GM19238 (cell line): ENCODE measurements around the gene ZNF2.
"Not testable (repeated sequence)": the region's sequence is repeated elsewhere in the genome, so short reads cannot be mapped to it uniquely, and the experiment has no call there.

ENCODE experiments used
- DNase-seq: peaks from one replicate; pipeline ENCODE4 v3.0.0; 2011; ENCODE audit warnings: low spot score; ENCODE audit not compliant: insufficient read length

ZNF2 gene

DNA sequence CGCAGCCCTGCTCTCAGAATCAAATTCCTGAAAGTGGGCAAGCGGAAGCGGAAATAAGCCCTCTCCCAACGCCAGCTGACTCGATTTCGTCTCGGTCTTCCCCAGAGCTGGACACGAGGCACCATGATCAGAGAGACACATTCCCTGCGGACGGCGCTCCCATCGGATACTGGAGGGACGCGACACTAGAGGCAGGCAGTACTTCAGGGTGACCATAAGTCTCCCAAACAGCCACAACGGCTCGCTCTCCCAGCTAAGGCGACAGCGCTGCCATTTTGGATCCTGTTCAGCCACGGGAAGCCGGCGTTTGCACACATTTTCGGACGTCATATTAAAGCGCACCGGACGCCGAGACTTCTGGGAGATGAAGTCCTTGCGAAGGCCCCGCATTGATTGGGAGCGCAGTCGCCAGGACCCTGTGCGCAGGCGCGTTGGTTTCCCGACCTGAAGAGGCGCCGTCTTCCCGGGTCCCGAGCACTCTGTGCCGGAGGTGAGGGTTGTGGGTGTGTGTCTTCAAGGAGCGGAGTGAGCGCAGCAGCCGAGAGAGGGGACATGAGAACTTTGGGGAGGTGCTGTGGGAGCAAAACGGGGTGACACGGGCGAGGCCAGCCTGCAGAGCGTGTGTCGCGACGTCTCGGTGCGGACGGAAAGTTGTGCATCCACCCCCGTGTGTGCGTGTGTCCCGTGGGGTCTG lies at the start of gene ZNF2:
ZNF2 (plus strand) TSS at position 439 of the 694 bp plus-strand sequence. CDS start 10,418 bp downstream, outside the sequence.
- DNase-seq, result peak; percentile 98

DNA sequence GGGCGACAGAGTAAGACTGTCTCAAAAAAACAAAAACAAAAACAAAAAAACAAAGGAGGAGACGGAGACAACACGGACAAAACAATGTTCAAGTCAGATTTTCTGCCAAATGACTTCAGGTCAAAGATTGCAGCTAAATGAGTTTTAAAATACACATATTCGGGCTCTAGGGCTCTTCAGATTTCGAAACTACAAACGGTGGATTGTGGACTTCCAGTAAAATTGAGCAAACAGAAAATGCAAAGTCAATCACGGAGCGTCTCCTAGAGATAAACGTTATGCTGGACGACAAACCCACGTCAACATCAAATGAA lies 44.6 kb upstream of the ZNF2 start:
- no peak for DNase-seq

DNA sequence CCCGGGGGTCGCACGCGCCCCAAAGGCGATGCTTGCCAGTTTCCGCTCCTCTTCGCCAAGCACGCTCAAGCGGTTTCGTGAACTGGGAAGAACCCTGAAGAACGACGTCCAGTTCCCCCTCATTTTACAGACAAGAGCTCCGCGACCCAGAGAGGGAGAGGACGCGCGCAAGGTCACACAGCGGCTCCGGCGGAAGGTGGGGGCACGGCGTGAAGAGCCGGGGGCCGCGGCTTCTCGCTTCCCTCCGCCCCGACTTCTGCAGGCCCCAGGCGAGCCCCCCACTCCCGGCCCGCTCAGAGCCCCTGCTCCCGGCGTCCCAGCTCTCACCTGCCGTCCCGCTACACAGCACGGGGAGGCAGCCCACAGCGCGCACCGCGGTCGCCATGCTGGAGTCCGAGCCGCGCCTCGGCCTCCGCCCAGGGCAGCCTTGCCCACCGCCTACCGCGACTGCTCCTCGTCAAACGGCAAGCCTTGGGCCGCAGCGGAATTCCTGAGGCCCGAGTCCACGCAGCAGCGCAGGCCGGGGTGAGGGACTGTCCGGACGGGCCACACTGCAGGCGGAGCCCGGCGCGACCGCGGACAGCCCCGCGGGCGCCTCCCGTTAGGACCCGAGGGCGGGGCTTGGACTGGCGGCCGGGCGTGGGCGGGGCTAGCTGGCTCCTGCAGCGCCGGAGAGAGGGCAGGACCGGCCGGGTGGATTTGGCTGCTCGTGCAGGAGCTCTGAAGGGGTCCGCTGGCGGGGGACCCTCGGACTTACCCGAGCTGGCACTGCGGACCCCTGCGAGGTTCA lies 44.0 kb upstream of the ZNF2 start, which contains the start of gene MRPS5:
MRPS5 (minus strand) TSS at position 402 of the 790 bp plus-strand sequence; CDS start at position 385, 17 bp downstream.
- DNase-seq, result peak; percentile 93

DNA sequence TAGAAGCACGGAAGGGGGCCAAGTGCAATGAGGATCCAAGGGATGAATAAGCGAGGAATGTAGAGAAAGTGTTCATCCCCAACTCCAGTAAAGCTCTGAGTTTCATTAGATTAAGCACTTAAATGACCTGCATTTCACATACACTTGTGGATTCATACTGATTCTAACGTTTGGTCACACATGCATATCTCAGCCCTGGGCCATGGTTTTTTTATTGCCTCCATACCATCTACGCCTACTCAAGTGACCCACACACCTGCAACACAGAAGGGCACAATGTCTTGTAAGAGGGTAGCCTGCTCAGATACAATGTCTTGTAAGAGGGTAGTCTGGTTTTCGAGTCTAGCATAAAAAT lies 43.4 kb upstream of the ZNF2 start:
- DNase-seq, result no peak

DNA sequence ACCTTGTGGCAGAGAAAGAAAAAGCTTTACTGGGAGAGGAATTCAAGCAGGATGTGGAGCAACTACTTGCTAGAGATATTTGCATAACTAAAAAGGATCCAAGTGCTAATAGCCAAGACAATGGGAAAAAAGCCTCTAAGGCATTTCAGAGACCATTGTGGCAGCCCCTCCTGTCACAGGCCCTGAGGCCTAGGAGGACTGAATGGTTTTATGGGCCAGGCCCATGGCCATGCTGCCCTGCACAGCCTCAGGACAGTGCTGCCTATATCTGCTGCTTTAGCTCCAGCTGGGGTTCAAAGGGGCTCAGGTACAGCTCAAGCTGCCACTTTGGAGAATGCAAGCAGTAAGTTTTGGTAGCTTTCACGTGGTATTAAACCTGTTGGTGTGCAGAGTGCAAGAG lies 26.9 kb upstream of the ZNF2 start:
- DNase-seq, result no peak

DNA sequence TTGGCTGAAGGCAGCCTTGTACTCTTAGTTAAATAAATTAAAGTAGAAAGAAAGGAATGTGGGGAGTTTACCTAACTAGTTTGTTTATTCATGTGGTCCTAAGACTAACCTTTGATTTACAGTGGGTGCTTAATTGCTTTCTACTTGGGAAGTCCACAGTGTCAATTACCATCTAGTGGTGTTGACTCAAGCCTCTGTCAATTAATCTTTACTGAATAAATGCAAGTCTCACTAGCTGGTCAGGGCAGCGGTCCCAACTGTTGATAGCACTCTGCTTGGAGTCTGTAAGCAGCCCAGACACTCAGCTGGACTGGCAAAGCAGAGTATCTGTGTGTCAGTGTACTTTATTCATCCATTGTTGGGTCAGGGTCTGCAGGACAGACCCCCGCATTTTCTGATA lies 21.8 kb upstream of the ZNF2 start:
- DNase-seq, result no peak

DNA sequence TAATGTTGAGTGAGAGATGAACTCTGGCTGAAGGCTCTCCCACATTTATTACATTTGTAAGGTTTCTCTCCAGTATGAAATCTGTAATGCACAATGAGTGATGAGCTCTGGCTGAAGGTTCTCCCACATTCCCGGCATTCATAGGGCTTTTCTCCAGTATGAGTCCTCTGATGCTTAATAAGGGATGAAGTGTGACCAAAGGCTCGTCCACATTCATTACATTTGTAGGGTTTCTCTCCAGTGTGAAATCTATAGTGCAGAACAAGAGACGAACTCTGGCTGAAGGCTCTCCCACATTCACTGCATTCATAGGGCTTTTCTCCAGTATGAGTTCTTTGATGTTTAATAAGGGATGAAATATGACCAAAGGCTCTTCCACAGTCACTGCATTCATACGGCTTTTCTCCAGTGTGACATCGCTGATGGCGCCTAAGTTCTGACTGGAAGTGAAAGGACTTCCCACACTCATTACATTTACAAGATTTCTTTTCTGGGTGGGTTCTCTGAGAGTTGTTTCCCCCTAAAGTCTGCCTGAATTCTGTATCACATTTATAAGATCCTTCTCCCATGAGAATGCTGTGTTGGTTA lies 16.1 kb upstream of the ZNF2 start:
- no peak for DNase-seq

DNA sequence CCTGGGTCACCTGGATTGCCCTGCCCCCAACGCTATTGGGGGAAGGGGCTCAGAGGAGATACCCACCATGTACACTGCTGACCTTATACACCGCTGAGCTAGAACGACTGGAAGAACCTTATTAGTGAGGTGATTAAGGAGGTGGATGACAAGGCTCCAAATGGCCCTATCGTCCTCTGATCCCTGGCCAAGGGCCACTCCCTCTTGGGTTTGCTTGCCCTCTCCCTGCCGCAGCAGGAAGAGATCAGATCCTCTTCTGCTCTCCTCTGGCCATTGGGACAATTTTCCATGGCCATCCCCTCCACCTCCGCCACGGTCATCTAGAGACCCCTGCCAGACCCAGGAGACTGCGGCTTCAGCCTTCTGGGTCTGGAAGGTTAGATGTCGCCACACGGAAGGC lies 7.2 kb upstream of the ZNF2 start:
- DNase-seq, result no peak

DNA sequence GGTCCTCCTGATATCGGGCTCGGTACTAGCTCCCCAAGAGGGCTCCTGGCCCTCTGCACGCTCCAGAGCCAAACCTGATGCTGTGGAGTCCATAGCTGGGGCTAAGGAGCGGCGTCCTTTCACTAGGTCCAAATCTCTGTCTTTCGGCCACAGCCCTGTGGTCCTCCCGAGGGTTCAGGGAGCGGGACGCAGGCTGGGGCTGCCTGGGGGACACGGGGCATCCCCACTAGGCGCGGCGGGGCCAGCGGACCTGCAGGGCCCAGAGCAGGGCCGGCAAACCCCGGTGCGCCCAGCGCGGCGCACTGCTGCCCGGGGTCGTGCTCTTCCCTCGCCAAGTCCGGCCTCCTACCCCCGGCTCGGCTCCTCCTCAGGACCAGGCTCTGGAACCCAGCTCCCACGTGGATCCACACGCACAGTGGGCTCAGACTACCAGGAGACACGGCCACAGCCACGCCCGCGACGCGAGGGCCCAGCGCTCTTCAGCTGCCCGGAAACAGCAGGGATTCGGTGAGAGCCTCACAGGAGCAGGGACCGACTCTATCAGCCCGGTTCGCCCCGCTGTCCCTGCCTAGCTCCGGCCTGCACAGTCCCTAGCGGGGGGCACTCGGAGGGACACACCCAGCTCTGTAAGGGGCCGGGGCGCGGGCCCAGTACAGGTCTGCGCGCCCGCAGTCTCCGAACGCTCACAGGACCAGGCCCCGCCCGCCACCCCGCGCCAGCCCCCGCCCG lies 6.6 kb upstream of the ZNF2 start:
- DNase-seq, result peak; percentile 21

DNA sequence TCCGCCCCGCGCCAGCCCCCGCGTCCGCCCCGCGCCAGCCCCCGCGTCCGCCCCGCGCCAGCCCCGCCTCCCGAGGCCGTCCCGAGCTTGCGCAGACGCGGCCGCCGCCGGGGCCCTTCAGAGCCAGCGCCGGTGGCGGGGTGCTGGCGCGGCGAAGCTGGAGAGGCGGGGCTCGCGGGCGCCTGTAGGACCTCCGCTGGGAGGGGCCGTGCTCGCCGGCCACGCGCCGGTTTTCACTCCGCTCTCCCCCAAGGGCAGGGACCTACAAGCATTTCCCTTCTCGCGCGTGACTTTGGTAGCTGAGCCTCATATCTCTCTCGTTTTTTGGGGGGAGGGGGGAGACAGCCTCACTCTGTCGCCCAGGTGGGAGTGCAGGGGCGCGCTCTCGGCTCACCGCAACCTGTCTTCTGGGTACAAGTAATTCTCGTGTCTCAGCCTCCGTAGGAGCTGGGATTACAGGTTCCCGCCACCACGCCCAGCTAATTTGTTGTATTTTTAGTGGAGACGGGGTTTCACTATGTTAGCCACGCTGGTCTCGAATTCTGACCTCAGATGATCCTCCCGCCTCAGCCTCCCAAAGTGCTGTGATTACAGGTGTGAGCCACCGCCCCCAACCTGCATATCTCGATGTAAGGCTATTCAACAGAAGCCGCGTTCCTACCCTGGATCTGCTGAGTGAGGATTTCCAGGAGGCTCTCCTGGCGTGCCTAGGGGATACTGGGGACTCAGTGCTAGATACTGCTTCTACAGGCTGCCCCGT lies 5.7 kb upstream of the ZNF2 start, which contains the start of gene ZNF514:
ZNF514 (minus strand) TSS at position 159 of the 760 bp plus-strand sequence. CDS start 6,595 bp downstream, outside the sequence.
- peak; percentile 79 for DNase-seq

DNA sequence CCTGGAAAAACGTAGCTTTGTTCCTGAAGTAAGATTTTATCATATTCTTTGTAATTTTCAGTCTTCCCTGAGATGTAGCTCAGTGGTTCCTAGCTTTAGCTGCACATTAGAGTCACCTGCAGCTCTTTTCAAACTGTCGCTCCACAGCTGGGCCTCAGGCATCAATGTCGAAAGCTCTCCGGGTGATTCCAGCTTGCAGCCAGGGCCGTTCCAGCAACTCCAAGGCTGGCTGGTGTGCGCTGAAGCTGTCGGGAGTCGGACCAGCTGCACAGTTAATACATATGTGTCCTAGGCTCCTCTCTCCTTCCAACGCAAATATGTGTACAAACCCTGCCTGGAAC lies 609 bp upstream of the ZNF2 start:
- DNase-seq, result no peak

DNA sequence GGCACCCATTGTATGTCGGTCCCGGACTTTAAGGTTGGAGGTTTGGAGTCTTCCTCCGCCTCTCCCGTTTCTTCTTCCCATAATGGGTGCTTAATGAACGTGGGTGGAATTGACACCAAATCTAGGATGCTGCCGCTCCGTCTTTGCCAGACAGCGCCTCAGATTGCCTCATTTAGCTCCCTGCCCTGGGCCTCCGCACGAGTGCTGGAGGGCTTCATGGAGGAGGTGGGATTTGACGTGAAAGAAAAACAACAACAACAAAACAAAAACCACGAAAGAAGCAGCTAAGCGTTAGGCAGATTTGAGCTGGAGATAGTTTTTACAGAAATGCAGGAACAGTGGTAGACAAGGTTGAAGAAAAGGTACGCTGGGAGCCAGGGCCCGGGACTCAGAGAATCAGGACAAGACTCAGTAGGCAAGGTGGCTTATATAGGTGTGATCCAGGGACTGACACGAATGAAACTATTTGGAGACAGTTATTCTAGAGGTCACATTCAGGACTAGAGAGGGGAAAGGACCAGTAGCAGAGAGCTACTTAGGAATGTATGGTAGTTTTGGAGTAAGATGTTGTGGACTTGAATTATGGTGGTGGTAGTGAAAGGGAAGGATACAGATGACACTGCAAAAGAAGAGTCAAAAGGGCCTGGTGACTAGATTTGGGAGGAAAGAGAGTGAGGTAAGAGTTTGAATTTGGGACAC lies 605 bp downstream of the ZNF2 start:
- no peak for DNase-seq

DNA sequence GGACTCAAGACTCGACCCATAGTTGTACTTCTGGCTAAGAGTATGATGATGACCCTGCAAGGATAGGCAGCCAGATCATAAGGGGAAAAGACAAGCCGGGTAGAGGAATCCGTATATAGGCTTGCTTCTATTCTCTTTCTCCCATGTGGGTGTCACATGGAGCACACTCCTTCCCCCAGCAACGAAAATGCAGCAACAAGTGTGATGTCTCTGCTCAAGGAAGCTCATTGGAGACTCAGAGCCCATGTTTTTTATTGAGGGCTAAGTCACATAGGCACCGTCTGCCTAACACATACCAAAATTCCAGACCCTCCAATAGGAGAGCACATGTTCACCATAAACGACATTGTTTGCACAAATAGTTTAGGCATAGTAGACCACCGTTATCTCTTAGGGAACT lies 6.3 kb downstream of the ZNF2 start:
- DNase-seq, result no peak

DNA sequence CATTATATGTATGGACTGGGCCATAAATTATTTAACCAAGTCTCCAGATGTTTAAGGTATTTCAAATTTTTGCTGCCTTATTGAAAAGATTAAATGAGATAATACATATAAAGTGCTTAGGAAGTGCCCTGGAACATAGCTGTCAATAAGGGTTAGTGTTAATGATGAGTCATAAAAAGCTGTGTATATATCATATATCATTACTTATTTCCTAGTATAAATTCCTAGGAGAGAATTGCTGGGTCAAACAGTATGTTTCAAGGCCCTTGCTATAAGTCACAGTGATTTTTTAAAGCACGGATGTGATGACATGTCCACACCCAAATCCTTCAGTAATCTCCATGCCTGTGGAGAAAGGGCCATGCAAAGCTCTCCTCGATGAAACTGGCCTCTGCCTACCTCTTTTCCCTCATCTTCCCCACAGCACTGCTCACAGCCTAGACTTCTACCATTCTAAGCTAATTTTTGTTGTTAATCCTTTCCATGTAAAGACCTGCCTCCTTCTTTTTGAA lies 8.5 kb downstream of the ZNF2 start:
- no peak for DNase-seq

DNA sequence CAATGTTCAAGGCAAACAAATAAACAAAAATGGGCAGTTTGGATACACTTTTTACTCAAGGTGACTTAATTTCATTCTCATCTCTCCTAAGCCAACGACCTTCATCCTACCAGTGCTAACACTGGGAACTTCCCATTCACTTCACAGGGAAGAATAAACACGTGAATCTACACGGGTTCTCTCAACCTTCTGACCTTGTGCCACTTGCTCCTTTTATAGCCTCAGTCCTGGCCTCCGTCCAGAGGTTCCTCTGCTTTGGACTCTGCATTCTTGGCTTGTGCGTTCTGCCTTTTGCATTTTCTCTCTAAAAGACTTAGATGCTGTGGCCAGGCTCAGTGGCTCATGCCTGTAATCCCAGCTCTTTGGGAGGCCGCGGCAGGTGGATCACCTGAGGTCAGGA lies 13.8 kb downstream of the ZNF2 start:
- DNase-seq, result no peak

DNA sequence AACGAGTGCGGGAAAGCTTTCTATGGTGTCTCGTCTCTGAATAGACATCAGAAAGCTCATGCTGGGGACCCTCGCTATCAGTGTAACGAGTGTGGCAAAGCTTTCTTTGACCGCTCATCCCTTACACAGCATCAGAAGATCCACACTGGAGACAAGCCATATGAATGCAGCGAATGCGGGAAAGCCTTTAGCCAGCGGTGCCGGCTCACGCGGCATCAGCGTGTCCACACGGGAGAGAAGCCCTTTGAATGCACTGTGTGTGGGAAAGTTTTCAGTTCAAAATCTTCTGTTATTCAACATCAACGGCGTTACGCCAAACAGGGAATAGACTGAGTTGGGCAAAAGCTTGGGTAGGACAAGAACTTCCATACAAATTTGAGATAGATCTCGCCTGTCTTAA lies 16.2 kb downstream of the ZNF2 start:
- no peak for DNase-seq

DNA sequence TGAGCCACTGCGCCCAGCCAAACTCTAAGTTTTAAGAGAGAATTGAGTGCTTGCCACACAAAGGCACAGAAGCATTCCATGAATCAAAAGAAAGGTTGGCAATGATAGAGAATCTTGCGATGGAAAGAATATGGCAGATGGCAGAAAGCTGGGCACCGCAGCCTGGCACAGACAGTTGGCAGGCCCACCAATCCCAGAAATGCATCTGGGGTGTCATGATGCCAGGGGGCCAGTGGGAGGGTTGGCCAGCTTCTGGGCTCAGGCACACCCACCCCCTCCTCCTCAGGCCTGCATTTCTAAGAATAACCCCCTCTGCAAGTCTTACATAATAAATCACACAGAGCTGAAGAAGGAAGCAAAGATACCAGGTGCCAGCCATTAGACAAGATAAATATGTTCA lies 19.6 kb downstream of the ZNF2 start:
- no peak for DNase-seq

DNA sequence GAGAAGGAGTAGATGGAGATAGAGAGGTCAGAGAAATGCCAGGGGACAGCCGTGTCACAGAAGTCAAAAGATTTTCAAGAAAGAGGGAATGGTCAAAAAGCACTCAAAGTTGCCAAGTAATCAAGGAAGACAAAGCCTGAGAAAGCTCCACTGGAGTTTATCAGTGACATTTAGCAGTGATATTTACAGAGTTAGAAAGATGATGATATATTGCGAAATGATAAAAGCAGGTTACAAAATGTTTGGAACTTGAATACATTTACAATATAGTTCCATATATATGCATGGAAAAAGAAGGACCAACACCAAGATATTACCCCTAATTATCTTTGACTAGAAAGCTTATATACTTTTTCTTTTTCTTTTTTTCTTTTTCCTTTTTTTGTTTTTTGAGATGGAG lies 20.4 kb downstream of the ZNF2 start:
- DNase-seq, result no peak

DNA sequence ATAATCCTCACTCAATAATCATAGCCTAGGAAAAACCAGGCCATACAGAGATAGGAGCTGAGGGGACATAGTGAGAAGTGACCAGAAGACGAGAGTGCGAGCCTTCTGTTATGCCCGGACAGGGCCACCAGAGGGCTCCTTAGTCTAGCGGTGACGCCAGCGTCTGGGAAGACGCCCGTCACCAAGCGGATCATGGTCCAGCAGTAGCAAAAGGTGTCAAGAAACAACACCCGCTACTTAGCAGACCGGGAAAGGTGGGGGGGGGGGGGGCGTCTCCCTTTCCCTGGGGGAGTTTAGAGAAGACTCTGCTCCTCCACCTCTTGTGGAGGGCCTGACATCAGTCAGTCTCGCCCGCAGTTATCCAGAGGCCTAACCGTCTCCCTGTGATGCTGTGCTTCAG lies 27.3 kb downstream of the ZNF2 start:
- DNase-seq, result not testable (repeated sequence)

DNA sequence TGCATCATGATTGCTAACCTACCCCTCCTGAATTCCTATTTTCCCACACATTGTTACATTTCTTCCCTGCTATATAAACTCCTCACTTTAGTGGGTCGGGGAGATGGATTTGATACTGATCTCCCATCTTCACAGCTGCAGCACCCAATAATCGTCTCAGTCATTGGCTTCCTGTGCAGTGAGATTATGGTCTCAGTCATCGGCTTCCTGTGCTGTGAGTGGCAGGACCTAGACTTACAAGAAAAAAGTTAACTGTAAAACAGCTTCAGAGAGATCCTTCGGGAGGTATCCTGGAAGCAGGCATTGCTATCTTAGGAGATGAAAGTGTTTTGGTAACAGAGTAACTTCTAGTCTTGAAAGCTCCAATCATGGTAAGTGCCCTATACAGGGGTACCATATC lies 38.3 kb downstream of the ZNF2 start:
- no peak for DNase-seq
